ENCODE results near the gene AXIN2.

Gene AXIN2

DNA sequence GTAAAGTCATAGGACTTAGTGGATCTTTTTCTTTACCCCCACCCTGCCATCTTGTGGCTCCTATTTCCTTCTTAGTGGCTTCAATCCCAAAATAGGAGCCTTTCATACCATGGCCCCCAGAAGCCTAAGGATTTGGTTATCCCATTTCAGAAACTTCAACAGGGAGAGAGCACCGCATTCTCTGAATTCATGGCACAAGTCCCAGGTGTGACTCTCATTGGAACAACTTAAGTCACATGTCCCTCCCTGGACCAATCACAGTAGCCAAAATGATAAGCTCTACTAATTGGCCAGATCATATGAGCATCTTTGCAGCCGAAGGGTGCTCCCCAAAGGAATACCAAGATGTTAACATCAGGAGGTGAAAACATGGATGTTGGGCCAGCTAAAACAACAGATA, 43.2 kb downstream of the AXIN2 start:
- DNase-seq (ENCODE audit: extremely low read depth, low read depth): no peak
- H3K4me3 ChIP-seq (replicated peaks; ENCODE audit: low read depth, low read length): no peak overlapping the region
- TF ChIP-seq, protein P1, sequence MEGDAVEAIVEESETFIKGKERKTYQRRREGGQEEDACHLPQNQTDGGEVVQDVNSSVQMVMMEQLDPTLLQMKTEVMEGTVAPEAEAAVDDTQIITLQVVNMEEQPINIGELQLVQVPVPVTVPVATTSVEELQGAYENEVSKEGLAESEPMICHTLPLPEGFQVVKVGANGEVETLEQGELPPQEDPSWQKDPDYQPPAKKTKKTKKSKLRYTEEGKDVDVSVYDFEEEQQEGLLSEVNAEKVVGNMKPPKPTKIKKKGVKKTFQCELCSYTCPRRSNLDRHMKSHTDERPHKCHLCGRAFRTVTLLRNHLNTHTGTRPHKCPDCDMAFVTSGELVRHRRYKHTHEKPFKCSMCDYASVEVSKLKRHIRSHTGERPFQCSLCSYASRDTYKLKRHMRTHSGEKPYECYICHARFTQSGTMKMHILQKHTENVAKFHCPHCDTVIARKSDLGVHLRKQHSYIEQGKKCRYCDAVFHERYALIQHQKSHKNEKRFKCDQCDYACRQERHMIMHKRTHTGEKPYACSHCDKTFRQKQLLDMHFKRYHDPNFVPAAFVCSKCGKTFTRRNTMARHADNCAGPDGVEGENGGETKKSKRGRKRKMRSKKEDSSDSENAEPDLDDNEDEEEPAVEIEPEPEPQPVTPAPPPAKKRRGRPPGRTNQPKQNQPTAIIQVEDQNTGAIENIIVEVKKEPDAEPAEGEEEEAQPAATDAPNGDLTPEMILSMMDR (IDR thresholded peaks at IDR 0.05; ENCODE audit: low read depth, low read length, missing control alignments): no peak

DNA sequence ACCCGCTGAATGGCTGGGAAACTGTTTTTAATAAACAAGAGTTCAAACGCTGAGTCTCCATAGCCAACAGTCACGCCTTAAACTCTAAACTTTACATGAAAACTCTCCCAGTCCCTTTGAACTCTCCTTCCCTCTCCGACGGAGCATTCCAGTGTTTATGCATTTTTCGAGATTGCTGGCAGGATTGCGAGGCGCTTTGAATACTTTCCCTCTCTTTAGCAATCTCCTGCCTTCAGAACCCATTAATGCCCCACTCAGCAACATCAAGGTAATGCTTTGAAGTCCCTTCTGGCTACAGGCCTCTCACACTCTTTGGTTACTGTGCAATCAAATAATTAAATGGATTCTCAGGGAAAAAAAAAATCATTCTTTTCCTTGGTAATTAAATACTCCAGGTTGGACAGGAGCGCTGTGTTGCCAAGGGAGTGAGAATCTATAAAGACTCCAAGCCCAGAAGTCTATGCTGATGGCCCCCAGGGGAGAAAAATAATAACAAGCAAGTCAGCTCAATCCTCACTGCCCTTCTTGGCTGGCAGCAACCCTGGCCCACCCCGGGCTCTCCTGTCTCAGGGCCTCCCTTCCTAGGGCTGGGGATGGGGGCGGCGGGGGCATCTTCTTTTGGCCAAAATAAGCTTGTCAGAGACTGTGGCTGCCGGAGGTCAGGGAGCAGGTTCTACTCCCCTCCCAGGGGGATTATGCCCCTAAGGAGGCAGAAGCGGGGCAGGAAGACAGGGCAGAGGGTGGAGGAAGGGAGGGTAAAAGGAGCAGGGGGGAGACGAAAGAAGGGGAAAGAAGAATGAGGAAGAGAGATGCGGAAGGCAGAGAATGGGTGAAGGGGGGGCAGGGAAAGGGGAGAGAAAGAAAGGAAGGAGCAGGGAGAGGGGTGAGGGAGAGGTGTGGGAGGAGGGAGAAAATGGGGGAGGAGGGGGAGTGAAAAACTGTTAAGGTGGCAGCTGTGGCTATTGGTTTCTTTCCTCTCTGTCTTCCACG, 45.2 kb downstream of the AXIN2 start:
- TF ChIP-seq, protein P1 (IDR thresholded peaks at IDR 0.05; ENCODE audit: low read depth, low read length, missing control alignments): no peak
- no peak for DNase-seq (ENCODE audit: extremely low read depth, low read depth)
- H3K4me3 ChIP-seq (replicated peaks; ENCODE audit: low read depth, low read length): no peak overlapping the region

DNA sequence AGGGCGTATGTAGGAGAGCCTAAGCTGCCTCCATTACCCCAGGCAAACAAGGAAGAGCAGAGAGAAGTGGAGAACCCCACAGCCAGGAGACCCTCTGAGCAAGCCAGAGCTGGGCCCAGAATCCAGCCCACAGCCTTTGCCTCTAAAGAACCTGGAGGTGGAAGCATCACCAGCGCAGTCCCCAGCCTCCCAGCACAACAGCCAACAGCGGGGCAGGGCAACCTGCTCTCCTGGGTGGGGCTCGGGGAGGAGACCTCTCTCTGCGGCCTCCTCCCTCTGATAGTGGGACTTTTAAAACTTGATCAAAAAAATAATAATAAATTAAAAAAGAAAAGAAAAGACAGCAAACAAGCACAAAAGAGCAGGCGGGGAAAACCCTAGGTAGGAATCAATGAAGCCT, 45.9 kb downstream of the AXIN2 start:
- no peak for DNase-seq (ENCODE audit: extremely low read depth, low read depth)
- TF ChIP-seq, protein P1 (IDR thresholded peaks at IDR 0.05; ENCODE audit: low read depth, low read length, missing control alignments): no peak
- no peak overlapping the region for H3K4me3 ChIP-seq (replicated peaks; ENCODE audit: low read depth, low read length)

DNA sequence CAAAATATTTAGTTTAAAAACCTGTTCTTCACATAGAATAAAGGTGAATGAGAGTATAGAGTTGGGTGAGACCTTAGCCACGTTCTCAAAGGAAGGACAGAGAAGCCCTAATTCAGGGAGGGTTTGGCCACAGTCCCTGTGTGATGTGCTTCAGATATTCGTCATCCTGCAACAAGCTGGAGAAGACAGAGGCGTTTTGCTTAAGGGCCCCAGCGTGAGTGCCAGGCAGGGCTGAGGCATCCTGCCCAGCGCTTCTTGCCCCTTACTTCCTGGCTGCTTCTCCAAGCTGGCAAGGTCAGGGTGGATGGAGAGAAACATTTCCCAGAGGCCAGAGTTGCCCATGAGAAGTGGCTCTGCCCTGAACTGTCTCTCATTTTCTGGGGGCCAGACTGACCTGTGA, 46.9 kb downstream of the AXIN2 start:
- H3K4me3 ChIP-seq (replicated peaks; ENCODE audit: low read depth, low read length): no peak overlapping the region
- DNase-seq (ENCODE audit: extremely low read depth, low read depth): no peak
- TF ChIP-seq, protein P1 (IDR thresholded peaks at IDR 0.05; ENCODE audit: low read depth, low read length, missing control alignments): no peak

DNA sequence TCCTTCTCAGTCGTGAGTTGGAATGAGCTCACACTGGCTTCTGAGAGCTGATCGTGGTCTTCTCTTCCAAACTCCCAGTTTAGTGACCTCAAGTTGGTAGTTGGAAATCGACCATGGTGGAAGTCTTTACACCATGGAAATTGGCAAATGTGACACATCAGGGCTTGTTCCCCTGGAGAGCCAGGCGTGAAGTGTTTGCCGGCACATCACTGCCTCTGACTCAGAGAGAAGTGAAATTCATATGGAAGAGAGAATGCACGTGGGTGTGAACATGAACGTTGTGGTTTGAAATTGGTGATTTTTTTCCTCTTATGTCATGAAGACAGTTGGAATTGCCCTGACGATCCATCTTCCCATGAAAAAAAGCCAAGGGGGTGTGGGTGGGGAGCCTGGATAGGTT, 47.4 kb downstream of the AXIN2 start:
- TF ChIP-seq, protein P1 (IDR thresholded peaks at IDR 0.05; ENCODE audit: low read depth, low read length, missing control alignments): no peak
- no peak overlapping the region for H3K4me3 ChIP-seq (replicated peaks; ENCODE audit: low read depth, low read length)
- DNase-seq (ENCODE audit: extremely low read depth, low read depth): peak; percentile 50

DNA sequence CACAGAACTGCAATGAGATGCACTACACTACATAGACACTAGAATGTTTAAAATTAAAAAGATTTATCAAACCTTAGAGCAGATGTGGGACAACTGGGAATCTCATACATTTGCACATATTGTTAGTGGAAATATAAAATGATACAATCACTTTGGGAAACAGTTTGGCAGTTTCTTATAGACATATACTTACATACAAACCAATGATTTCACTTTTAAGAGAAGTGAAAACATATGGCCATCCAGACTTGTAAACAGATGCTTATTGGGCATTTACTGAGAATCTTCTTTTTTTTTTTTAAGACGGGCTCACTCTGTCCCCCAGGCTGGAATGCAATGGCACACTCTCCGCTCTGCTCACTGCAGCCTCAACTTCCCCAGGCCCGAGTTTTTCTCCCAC, 50.1 kb downstream of the AXIN2 start:
- DNase-seq (ENCODE audit: extremely low read depth, low read depth): no peak
- H3K4me3 ChIP-seq (replicated peaks; ENCODE audit: low read depth, low read length): no peak overlapping the region
- TF ChIP-seq, protein P1 (IDR thresholded peaks at IDR 0.05; ENCODE audit: low read depth, low read length, missing control alignments): no peak

All from HFF-Myc (cell line).